Measurements from ENCODE around the gene TFB1M.

Gene TFB1M

DNA sequence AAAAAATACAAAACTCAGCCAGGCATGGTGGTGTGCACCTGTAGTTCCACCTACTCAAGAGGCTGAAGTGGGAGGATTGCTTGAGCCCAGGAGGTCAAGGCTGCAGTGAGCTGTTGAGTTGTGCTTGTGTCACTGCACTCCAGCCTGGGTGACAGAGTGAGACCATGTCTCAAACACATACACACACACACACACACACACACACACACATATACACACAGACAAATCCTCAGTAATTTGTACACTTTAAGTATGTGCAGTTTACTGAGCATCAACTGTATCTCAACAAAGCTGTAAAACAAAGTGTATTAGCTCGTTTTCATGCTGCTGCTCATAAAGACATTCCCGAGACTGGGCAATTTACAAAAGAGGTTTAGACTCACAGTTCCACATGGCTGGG is 7.3 kb downstream of the TFB1M start:
- no peak overlapping the region for H3K27ac ChIP-seq
- CTCF ChIA-PET, result interaction anchor here (0.6 kb wide), 1 partner anchor 110 kb away, joined by 3 read pairs; no protein-coding TSS in a partner anchor

DNA sequence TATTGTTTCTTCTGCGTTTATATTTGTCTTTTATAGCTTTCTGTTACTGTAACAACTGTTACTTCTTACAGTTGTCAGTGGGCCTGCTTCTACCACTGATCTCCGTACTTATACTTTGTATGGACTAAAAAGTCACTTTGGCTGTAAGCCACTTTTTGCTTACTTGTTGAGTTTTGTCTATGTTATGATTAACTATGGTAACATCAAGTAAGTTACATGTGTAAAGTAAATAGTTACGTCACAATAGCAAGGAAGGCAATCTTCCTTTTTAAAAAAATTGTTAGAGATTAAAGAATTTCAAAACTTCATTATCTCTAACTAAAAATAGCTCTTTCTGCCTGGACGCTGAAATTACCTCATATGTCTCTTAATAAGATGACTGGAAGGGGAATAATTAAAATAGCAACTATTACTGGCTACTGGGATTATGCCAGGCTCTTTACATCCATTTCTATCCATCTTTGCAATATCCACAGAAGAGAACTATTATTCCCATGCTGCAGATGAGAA is 10.9 kb downstream of the TFB1M start:
- ChIA-PET CTCF (interaction anchor here (0.6 kb wide), 1 partner anchor 1157 kb away, joined by 3 read pairs; no protein-coding TSS in a partner anchor), POLR2A (ENCODE audit: low non-redundant PET) (no interaction called here)
- TF ChIP-seq, protein P1, sequence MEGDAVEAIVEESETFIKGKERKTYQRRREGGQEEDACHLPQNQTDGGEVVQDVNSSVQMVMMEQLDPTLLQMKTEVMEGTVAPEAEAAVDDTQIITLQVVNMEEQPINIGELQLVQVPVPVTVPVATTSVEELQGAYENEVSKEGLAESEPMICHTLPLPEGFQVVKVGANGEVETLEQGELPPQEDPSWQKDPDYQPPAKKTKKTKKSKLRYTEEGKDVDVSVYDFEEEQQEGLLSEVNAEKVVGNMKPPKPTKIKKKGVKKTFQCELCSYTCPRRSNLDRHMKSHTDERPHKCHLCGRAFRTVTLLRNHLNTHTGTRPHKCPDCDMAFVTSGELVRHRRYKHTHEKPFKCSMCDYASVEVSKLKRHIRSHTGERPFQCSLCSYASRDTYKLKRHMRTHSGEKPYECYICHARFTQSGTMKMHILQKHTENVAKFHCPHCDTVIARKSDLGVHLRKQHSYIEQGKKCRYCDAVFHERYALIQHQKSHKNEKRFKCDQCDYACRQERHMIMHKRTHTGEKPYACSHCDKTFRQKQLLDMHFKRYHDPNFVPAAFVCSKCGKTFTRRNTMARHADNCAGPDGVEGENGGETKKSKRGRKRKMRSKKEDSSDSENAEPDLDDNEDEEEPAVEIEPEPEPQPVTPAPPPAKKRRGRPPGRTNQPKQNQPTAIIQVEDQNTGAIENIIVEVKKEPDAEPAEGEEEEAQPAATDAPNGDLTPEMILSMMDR (conservative IDR thresholded peaks at IDR 0.05; ENCODE audit: low read depth), result no peak
- no peak for DNase-seq (ENCODE audit: low spot score)
- H3K27ac ChIP-seq, result no peak overlapping the region

More for the DNA sequence above, 7.3 kb downstream of the TFB1M start:
- TF ChIP-seq, protein P1 (conservative IDR thresholded peaks at IDR 0.05; ENCODE audit: low read depth), result no peak
- no peak for DNase-seq (ENCODE audit: low spot score)
- POLR2A ChIA-PET (ENCODE audit: low non-redundant PET), result no interaction called here

DNA sequence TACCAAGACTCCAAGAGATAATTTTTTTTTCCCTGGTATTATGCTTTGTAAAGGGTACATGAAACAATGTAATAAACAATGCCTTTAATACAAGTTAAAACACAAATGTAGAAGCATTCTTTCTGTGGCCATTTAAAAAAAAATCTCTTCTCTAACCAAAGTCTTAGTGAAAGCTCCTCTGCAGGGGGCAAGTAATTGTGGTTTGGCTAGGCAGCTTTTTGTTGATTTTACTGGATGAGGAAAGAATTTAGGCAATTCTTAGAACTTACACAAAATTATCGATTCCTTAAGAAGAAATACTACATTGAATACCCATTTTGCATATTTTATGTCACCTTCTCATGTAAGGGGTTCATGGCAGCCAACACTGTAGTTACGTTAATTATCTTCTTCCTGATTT is 12.4 kb downstream of the TFB1M start:
- CTCF ChIA-PET, result interaction anchor here (0.6 kb wide), 1 partner anchor 1596 kb away, joined by 5 read pairs; no protein-coding TSS in a partner anchor
- TF ChIP-seq, protein P1 (conservative IDR thresholded peaks at IDR 0.05; ENCODE audit: low read depth), result no peak
- H3K27ac ChIP-seq, result no peak overlapping the region
- POLR2A ChIA-PET (ENCODE audit: low non-redundant PET), result no interaction called here
- DNase-seq (ENCODE audit: low spot score), result no peak

DNA sequence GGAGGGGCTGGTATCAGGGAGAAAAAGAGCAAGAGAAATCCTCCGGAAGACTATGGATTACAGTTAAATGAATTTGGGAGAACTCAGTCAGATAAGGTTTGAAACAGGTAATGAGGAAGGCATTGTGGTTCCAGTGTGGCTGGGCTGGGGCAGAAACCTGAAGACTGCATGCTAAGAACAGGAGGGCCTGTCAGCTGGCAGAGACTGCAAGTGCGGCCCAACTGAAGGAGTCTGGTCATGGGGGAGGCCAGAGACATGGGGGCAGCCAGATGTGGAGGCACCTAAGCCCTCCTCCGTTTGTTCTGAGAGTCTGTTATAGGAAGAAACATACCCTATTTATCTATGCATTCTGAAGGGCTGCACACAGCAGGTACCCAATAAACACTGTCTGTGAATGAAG is 16.6 kb downstream of the TFB1M start:
- no peak for DNase-seq (ENCODE audit: low spot score)
- ChIA-PET POLR2A (ENCODE audit: low non-redundant PET) (no interaction called here), CTCF (no interaction called here)
- H3K27ac ChIP-seq, result no peak overlapping the region
- TF ChIP-seq, protein P1 (conservative IDR thresholded peaks at IDR 0.05; ENCODE audit: low read depth), result no peak

DNA sequence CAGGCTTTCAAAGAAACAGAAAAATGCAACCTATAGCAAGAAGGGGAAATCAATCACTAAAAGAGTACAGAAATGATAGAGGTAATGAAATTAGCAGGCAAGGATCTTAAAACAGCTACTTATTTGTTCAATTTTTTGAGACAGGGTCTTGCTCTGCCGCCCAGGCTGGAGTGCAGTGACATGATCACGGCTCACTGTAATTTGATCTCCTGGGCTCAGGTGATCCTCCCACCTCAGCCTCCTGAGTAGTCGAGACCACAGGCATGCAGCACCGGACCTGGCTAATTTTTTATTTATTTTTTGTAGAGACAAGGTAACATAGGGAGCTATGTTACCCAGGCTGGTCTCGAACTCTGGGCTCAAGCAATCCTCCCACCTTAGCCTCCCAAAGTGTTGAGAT is 21.6 kb downstream of the TFB1M start:
- TF ChIP-seq, protein P1 (conservative IDR thresholded peaks at IDR 0.05; ENCODE audit: low read depth), result no peak
- no peak for DNase-seq (ENCODE audit: low spot score)
- POLR2A ChIA-PET (ENCODE audit: low non-redundant PET), result interaction anchor here (0.6 kb wide), 1 partner anchor 1188 kb away, joined by 3 read pairs; no protein-coding TSS in a partner anchor
- CTCF ChIA-PET, result no interaction called here
- no peak overlapping the region for H3K27ac ChIP-seq

DNA sequence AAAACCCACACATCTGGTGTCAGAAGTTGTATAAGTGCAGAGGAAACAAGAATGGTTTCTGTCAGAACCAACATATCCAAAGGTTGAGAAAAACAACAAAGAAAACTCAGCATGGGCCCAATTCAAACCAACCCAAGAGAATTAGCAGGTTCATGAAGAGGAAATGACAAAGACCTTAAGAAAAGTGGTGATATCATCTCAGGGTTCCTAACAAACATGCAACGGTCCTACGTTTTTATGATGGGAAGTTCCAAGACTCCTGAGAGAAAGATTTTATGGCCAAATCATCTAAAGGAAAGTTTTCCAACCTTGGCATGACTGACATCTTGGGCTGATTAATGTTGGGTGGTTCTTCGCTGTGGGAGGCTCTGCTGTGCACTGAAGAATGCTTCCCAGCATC is 23.0 kb downstream of the TFB1M start:
- ChIA-PET CTCF (no interaction called here), POLR2A (ENCODE audit: low non-redundant PET) (no interaction called here)
- DNase-seq (ENCODE audit: low spot score), result no peak
- TF ChIP-seq, protein P1 (conservative IDR thresholded peaks at IDR 0.05; ENCODE audit: low read depth), result no peak
- H3K27ac ChIP-seq, result no peak overlapping the region

Measured in RWPE1 (cell line).